SK-N-SH (cell line): ENCODE data around the gene UCHL5.

Experiments used
- CTCF ChIP-seq: fragments of 200-600 bp; sonication (generic); IDR thresholded peaks from 2 replicates; pipeline ENCODE4 v1.6.1; 2017; ENCODE audit warnings: antibody characterized with exemption, mild to moderate bottlenecking, moderate library complexity
- FOXM1 ChIP-seq: IDR thresholded peaks from 2 replicates; pipeline ENCODE4 v1.4.0; 2012; ENCODE audit warnings: low read depth, mild to moderate bottlenecking
- MAX ChIP-seq: IDR thresholded peaks from 2 replicates; pipeline ENCODE4 v1.4.0; 2012; ENCODE audit warnings: low read depth
- TAF1 ChIP-seq: IDR thresholded peaks from 2 replicates; pipeline ENCODE4 v1.6.1; 2012; ENCODE audit warnings: low read depth, mild to moderate bottlenecking, low read length, moderate library complexity, borderline replicate concordance
- USF1 ChIP-seq: IDR thresholded peaks from 2 replicates; pipeline ENCODE4 v1.4.0; 2012; ENCODE audit warnings: low read depth, borderline replicate concordance

- peak; percentile 84 for TF ChIP-seq MAX
- peak; percentile 9; the same call in 1 of the 2 replicates for TF ChIP-seq CTCF
- TF ChIP-seq USF1 = no peak
- no peak for TF ChIP-seq FOXM1
- peak; percentile 60 for TF ChIP-seq TAF1
These were observed 46.0 kb upstream of the UCHL5 start, which contains the start of gene GLRX2 for GRCh38 chr1:193104907-193105820.
